HG03095 (cell line): ENCODE results near the gene IL17RB.

Experiments
- ATAC-seq: cut with Tn5 transposase; IDR thresholded peaks from one replicate; pipeline ENCODE4 v1.9.1; 2021; ENCODE audit warnings: moderate library complexity; ENCODE audit not compliant: unreplicated experiment

The IL17RB gene

DNA sequence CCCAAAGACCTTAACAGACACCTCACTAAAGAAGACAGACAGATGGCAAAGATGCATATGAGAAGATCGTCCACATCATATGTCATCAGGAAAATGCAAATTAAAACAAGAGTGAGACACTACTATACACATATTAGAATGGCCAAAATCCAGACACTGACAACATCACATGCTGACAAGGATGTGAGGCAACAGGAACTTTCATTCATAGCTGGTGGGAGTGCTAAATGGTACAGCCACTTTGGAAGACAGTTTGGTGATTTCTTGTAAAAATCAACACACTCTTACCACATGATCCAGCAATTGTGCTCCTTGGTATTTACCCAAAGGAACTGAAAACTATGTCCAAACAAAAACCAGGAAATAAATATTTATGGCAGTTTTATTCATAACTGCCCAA is 17.8 kb upstream of the IL17RB start:
- no peak for ATAC-seq

DNA sequence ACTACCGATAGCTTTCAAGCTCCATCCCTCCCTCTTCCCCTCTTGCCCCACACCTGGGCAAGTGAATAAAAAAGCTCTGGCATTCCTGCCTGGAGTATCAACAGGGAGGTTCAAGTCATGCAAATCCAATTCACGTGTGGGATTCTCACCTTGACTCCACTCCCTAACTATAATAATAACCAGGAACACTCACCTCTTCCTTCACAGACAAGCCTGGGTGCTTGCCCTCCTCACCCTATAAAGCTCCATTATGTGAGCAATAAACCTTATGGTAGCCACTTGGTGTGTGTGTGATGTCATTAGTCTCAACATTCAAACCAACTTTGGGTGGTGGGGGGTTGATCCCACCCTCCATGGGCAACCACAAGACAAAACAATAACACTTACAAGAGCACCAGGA is 16.8 kb upstream of the IL17RB start:
- no peak for ATAC-seq

DNA sequence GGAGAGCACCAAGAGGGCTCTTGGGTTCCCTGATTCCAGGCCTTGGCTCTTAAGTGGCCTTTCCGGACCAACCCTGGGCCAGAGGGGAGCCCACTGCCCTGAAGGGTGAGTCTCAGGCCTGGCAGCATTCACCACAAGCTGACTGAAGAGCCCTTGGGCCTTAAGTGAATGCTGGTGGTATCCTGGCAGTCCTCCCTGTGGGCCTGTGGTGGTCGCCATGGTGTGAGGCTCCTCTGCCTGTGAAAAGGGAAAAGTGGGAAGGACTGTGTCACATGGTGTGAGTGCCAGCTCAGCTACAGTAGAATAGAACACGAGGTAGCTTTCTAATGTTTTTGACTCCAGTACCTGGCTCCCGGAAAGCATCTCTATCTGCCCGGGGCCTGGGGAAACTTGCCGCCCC is 15.4 kb upstream of the IL17RB start:
- ATAC-seq, result no peak

DNA sequence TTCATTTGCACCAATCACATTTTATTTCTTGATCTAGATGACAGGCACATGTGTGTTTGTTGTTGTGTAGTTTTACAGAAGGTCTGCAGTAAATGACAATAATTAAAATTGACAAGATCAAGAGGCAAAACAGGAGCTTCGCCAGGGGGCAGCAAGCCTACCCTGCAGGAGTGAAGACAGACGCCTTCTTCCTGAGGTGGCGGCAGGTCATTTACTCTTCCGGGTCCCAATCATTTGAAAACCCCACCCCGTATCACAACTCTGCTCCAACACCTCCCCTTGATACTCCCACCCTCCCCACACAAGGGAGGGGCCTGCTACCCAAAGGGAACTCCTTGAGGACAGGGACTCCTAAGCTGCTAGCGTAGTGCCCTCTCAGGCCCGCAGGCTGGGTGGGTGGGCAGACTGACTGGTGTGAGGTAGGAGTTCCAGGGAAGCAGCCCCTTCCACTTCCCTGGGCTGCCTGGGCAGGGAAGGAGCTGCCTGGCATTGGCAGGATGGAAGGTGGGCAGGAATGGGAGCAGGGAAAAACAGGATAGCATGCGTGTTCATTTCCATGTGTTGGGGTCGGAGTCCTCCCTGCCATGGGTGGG is 13.2 kb upstream of the IL17RB start:
- no peak for ATAC-seq

DNA sequence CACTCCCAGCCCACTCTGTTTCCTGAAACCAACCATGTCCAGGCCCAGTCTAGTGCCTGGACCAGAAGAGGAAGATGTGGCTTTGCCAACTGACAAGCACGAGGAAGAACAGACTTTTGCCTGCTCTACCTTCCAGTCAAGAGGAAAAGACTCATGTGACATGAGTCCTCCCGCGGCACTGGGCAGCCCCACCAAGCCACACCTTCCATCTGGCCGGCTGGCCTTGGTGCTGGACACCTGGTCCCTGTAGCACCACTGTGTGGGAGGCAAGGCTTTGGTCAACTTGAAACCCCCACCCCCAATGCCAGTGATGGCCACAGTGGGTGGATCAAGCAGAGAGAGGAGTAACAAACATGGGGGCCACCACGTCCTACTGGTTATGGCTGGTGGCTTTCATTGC is 12.7 kb upstream of the IL17RB start:
- no peak for ATAC-seq

DNA sequence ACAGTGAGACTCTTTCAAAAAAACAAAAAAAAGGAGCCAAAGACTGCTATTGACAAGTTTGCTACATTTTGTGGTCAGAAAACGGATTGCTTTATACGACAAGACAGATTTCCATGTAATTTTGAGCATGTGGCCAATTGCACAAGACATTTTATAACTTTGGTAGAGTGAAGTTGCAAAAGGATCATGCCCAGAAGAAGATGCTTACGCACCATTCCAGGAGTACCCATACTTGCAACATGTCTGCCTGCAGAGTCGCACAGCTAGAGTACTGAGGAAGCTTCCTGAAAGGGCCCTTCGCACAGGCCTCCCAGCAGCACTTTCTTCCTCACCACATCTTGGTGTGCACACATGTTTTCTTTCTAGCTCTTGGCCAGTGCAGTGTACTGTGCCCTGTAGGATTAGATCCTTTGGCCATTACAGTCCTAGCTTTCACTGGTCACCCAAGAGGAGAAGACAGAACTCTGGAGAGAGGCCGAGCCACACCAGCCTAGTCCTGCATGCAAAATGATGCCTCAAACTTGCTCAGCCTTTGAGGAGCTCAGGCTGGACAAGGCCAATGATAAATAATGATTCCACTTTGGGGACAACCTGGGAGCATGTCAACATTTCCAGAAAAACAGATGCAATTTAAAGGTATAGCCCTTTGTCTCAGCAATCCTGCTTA is 11.8 kb upstream of the IL17RB start:
- ATAC-seq, result no peak

DNA sequence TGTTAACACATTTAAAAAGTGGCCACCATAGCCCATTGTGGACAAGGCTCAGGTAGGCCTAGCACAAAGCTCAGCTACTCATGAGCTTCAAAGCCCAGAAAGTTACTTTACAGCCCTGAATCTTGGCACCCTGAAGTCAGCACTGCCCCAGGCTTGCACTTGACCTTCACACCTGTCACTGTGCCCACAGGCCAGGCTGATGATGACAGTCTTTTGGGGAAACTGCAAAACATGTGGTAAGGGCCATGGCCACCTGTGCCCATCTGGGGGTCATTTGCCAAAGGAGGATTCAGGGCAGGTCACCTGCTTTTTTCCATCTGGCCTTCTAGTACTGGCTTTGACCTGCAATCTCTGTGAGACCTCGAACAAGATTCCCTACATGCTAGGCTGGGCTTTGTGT is 11.1 kb upstream of the IL17RB start:
- no peak for ATAC-seq

DNA sequence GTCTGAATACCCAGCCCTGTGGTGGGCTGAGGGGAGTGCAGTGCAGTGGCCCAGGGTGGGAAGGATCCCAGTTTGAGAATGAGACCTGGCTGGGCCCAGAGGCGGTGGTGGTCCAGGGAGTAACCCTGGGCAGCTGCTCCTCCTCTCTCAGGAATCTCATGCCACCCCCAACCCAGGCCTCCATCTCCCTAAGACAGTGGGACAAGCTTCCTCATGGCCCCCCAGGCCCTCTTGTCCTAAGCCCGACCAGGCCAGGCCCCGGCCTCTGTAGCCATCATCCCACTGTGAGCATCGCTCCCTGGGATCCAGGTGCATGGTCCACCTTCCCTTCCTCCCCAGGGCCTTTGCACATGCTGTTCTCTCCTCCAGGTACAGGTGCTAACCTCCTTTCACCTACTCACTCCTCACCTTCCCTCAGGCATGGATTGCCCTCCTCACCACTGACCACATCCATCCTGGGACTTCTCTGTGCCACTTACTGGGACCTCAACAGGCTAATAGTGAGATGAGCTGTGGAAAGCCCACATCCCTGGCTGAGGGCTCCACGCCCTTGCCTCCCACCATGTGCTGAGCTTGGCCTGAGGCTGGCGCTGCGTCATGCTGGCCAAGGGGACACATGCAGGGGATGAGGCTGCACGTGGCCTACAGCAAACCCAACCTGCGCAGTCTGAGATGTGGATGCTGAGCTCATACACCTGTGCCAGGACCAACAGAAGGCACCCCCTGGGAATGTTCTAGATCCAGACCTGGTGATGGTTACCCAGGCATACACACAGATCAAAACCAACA is 10.1 kb upstream of the IL17RB start:
- no peak for ATAC-seq

DNA sequence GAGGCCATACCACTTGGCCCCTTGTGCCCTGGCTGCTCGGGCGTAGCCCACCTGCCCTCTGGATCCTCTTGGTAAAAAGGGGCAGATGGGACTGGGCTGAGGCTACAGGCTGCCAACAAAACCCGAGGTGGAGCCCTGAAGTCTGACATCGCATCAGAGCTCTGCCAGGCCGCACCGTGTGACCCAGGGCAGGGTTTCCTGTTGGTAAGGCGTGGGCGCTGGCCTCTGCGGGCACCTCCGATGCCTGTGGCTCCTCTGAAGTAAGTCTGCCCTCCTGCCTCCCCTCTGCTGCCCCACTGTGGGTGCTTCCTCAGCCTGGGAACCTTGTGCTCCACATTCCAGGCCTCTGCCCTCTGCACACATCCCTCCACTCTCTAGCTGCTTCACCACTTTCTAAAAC is 9.0 kb upstream of the IL17RB start:
- ATAC-seq, result no peak

DNA sequence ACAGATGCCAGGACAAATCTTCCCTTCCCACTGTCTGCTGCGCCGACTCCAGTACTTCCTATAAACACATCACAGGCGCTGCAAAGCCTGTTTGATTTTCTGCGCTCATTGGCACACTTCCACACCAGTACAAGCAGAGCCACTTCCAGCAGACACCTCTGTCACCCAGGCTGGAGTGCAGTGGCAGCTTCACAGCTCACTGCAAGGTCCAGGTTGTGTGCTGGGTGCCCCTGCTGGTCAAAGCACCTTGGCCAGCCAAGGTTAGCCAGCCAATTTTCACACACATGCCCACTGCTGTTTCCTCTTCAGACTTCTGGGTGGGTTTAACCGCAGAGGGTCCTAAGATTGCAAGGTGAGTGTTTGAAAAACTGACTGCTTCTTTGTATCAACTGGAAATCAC is 5.1 kb upstream of the IL17RB start:
- no peak for ATAC-seq

DNA sequence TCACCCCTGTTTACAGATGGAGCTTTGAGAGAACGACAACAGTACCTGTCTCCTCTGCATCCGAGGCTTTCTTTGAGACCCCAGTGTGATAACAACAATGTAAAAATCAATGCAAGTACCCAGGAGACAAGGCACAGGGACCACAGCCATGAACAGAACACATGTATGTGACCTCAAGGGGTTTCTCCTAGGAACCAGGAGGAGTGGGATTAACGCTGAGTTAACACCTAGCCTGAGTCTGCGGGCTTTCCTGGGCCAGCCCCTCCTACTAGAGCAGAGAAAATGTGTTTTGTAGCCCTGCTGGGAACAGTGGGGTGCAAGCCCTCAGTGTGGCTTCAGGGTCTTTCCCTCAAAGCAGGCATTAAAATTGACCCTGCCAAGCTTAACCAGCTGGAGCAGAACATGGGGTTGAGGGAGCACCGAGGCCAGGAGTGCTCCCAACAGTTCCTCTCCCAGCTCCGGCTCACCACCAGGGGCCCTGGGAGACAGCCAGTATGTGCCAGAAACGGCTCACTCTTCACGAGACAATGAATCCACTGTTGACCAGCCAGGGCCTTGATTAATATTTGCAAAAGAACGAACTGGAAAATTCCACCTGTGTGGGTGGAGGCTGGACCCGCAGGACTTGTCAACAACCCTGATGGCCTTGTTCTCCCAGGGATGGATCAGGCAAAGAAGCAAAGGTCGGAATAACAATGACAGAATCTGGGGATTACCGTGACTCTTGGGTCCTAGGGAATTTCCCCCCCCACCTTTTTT is 3.8 kb upstream of the IL17RB start:
- no peak for ATAC-seq

DNA sequence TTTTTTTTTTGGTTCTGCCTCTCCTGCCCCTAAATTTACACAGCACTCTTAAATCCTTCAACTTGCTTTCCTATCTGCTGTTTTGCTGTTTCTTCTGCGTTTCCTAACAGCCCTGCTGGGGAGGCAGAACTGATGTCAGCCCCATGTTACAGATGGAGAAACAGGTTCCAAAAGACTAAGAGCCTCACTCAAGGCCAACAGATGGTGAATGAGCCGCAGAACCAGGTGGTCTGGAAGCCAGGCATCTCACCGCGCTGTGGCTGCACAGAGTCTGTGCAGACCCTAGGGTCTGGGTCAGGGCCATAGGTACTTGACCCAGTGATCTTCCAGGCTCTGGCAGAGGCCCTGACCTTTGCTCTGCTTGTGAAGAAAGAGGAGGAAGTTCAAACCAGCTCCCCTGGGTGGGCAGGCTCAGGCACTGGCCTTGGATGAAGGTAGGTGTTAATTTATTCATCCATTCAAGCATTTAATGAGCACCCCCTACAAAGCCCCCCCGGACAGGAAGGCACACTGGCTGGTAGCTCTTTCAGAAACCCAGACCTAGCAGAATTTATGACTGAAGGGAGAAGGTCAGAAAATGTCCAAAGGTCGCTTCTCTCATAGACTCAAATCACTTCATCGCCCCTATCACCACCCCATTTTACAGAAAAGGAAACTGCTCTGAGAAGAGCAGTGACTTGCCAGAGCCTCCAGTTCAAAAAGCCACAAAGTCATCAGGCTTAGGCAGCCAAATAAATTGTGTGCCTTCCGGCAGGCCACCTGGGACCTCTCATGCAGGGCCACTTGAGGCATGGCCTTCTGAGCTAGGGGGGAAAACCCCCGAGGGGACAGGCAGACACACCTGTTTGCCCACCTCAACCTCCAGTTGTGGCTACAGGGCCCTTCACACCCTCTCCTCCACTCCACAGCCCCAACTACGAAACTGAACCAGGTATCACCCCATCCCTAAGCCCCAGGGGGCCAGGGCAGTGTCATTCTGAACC is 2.9 kb upstream of the IL17RB start:
- ATAC-seq, result peak; percentile 41

DNA sequence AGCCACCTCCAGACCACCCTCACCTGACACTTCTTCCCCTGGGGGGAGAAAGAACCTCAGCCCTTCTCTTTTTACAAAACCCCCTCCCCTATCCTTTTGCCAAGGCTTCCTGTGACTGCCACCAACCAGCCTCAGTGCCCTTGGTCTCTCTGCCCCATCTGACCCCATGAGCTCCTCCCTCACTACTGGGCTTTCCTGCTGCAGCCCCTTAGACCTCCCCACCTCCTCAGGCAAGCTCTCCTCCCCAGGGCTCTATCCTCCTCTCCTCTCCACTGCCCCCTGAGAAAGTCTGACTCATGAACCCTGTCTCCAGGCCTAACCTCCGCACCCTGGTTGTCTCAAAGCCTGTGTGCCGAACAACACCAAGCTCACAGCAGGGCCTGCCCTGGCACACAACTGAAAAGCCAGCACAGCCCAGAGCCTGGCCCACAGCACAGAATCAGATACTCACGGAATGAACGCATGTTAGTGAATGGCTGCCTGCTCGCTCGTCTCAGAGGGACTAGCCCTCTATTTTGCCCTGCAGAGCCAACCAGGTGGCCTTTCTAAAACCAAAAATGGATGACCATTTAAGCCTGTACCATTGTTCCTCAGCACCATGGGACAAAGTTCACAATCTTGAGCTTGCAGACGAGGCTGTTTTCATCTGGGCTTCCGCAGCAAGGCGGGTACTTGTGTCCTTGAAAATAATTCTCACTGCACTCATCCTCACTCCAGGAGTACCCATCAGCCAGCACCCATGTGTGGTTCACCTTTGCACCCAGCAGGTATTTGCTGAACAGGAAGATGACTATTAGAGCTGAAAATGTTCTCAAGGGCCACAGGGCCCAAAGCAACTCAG is 1.9 kb upstream of the IL17RB start:
- no peak for ATAC-seq

DNA sequence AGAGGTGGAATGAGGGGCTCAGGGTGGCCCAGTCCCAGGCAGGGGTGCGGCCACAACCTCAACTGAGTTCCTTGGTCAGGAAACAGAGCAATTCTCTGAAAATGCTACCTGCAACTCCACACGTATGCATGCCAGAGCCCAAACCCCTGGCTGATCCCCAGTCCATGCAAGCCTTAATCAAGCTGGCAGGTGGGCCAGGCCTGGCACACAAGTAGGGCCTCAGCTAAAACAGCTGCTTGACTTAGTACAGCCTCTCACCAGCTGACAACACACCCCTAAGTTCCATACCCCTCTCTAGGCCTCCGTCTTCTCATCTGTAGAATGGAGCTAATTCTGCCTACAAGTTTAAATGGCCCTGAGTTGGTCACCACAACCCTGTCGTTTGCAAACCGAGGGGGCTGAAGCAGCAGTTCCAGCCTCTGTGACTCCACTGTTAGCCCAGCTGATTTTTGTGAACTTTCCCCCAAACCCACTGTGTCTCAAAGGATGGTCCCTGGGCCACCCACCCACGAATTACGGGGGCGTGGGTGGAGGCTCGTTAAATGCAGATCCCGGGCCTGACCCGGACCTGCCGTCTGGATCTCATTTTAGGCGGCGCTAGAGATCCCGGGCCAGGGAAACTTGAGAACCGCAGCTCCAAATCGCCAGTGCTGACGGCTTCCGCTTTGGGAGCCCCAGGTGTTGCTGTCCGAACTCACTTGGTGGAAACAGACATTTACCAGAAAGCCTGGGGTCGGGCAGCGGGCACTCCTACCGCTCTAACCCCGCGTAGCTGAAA is 1.1 kb upstream of the IL17RB start:
- no peak for ATAC-seq

DNA sequence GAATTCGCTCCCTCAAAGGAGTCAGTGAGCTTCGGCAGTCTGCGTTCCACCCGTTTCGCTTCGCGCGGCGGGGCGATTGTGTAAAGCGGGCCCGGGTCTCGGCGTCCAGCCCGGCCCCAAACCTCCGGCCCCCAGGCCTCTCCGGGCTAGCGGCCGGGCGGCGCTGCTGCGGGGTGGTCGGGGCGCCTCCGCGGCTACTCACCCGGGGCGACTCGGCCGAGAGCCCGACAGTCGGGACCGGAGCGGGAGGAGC is 561 bp upstream of the IL17RB start:
- ATAC-seq, result no peak

DNA sequence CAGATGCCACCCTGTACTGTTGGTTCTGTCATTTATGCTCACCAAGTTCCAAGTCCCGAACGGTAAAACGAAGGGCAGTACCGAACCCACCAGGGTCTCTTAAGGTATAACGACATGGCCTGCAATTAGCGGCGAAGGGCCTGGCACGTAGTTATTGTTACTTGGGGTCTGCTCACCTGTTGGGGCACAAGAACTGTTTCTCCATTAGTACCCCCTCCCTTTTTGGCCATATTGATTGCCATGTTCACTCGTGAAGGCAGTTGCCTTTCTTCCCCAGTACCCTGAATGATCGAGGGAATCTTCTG is 435 bp downstream of the IL17RB start:
- no peak for ATAC-seq

DNA sequence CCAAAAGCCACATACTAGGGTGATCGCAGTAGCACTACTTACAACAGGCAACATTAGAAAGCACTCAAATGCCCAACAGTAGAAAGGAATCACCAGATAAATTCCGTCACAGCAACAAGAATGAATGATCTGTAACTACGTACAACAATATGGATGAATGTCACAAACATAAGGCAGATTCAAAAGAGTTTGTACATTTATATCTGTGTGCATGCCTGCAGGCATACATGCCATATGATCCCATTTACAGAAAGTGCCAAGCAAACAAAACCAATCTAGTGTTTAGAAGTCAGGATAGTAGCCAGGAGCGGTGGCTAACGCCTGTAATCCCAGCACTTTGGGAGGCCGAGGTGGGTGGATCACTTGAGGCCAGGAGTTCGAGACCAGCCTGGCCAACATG is 3.5 kb downstream of the IL17RB start:
- no peak for ATAC-seq

DNA sequence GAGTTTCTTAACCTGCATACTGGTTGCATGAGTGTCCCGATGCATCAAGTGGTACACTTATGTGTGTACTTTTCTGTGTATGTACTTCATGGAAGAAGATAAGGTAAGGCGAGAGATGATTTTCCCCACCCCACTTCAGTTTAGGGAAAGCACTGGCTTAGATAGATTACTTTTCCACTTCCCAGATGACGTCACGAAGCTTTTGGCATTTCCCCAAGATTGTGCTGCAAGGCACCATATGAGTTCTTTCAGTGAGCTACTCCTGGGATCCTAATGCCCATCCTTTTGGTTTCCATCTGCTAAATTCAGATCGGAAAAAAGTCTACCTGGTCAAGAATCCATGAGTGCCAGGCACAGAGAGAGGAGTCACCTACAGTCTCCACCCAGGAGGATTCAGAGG is 4.5 kb downstream of the IL17RB start:
- ATAC-seq, result no peak

DNA sequence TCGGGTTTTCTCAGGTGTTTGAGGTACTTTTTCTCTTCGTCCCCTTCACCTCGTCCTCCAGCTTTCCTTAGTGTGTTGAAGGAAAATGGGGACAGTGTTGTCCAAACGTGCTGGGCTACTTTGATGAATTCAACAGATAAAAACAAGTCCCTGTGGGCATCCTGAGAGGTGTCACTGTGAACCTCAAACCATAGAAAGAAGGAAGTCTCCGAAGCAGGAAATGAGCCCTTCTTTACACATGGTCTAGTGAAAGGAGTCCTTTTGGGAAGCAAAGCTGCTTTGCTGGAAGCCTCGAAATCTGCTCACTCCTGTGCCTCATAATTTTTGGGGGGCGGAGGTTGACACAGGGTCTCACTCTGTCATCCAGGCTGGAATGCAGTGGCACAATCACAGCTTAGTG is 10.6 kb downstream of the IL17RB start:
- ATAC-seq, result no peak
